Activated T-helper 1 cell treated with anti-CD3 and anti-CD28 coated beads, Interleukin-2, amount 50 U/mL, for 16 hours (primary cell): ENCODE data around the gene MLF1.

Experiments used
- DNase-seq, 2 donors: peaks; one replicate each; pipeline ENCODE4 v3.0.0-alpha.2; 2020; ENCODE audit warnings: low read depth in 1 of 2, low spot score in 1 of 2

Gene MLF1

DNA sequence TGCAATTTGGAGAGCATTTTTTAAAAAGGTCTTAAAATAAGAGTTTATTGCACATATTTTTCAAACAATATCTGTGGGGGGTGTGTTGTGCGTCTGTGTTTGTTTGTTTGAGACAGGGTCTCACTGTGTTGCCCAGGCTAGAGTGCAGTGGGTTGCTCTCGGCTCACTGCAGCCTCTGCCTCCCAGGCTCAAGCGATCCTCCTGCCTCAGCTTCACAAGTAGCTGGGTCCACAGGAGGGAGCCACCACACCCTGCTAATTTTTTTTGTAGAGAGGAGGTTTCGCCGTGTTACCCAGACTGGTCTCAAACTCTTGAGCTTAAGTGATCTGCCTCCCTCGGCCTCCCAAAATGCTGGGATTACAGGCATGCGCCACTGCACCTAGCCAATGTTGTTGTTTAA is 2.7 kb downstream of the MLF1 start:
- no peak for DNase-seq

DNA sequence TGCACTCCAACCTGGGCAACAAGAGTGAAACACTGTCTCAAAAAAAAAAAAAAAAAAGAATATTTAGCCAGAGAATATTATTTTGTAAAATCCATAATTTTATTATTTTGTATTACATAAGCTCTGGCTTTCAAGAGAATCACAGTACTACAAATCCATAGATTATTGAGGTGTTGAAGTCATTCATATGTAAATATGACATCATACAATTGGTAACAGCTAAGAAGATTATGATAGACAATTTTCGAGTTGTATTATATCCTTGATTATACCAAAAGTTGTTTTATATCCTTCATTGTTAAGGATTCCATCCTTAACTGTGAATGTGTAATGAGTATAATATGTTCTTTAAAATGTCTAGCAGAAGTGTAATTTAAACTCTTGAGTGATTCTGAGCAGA is 3.7 kb downstream of the MLF1 start:
- DNase-seq: no peak

DNA sequence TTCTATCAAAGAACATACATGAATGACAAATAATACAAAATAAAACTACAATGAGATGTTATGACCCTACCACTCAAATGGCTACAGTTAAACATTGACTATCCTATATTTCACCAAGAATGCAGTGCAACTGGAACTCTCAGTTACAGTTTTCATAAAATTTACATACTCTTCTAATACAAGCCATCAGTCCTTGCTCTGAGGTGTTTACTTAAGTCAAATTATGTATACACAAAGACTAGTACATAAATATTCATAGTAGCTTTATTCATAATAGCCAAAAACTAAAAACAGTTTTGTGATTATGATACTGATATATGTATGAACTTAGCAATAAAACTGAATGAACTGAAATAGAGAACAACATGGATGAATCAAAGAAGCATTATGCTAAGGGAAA is 19.2 kb downstream of the MLF1 start:
- no peak for DNase-seq

DNA sequence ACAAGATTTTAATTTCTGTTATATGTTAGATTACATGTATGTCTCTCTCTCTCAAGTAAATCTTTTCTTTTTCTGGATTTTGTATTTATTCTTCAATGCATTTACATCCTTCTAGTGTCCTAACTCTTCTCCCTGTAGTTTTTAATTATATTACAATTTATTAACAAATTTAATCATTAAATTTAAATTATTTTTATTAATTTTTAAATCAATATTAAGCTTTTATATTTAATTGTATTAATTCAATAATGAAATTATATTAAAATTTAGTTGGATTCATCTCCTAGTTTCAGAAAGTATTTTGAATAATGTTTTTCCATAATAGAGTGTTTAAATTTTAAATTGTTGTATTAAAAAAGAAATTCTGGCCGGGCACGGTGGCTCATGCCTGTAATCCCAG is 29.8 kb downstream of the MLF1 start:
- no peak for DNase-seq

DNA sequence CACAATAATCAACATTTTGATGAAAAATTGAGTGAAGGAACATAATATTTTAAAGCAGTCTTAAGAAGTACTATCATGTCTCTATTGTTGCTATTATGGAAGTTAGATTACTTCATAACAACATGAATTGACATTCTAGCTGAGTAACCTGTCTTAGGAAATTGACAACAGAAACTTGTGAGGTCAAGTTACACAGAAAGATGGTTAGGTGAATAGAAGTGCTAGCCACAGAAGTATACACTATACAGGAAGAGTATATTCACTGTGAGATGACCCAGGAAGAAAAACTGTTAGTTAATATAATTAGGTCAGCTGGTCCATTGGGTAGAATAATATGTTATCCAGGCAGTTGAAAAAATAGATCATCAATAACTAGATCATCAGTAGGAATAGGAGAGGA is 31.2 kb downstream of the MLF1 start:
- no peak for DNase-seq

DNA sequence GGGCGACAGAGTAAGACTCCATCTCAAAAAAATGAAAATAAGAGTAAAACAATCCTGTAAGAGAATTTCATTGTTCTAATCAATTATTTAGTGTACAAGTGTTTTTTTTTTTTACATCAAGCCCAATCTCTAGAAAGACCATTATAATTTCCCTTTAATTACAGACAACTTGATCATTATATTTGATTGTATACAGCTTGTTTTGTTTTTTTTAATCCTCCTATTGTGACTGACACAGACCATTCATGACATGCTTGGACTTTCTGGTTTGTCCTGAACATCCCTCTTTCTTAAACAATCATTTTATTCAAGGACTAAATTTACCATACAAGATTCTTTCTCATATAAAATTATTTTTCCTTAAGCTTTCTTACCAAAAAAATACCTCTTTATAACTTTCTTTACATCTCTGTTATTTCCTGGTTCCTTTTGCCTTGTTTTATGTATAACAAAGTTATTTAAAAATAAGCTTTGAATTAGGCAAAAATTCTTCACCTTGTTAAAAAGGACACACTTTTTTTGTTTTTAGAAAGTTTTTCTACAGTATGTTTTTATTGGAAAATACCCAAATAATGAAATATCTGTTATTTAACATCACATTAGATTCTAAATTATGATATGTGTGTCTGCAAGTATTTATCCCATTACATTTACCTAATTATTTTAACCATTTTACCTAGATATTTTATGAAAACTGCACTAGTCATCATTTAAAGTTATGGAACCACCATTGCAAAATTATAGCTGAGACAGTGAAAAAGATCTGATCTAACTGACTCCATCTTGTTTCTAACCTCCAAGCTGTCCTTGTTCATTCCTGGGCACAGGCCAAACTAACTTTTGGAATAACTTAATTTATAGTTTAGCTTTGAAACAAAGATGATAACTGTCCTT is 47.2 kb downstream of the MLF1 start:
- DNase-seq: no peak

DNA sequence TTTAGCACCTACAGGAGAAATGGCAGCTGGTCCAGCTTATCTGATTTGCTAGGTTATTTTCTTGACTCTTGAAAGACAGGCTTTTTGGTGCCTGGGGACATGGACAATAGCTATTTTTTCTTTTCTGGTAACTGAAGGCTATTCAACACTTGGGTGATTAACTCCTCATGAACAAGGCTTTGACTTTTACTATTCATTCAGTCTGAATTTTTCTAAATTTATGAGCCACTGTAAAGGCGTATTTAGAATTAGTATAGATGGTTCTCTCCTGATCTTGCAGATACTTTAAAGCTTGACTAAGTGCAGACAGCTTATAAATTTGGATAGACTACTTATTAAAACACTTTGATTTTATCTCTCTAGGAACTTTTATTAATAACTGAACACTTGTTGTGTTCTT is 54.9 kb downstream of the MLF1 start:
- no peak for DNase-seq

DNA sequence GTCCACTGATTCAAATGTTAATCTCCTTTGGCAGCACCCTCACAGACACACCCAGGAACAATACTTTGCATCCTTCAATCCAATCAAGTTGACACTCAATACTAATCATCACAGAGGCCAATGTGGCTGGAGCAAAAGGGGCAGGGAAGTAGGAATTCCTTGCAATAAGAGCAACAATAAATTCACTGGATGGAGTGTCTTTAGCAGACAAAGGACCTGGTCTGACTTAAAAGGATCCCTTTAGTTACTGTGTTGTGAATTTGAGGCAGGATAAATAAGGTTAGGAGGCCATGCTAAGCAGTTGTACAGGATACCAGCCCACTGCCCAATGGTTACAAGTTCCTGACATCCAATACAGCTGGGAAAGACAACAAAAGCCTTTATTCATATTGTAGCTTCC is 61.0 kb downstream of the MLF1 start:
- DNase-seq: no peak

DNA sequence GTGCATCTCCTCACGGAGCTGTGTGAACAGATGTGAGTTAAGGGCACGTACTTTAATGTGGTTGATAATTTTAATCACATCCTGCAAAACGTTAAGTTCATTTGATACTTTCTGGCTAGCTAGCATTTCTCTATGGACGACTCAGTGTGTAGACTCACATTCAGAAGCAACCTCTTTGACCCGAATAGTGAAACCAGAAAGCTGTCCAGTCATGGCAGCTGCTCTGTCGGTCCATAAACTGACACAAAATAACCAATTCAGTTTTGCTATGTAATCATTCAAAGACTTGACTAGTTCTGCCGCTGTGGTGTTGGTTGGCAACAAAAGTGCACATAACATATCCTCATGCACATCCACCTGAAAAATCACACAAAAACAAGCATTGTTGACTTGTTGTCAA is 69.7 kb downstream of the MLF1 start:
- DNase-seq: no peak

DNA sequence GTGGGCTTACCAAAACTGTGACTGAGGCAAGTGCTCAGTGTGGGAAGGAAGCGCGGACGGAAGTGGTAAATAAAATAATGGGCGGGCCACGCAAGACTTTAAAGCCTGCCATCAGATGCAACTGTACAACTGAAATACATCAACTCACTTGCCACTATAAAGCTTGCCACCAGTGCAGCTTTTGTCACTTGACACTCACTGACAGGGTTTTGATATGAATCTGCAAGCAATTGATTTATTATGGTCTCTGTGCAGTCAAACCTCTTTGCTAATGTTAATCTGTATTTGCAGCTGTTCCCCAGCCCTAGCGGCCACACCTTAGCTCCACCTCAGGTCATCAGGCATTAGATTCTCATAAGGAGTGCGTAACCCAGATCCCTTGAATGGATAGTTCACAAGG is 71.0 kb downstream of the MLF1 start:
- no peak for DNase-seq

DNA sequence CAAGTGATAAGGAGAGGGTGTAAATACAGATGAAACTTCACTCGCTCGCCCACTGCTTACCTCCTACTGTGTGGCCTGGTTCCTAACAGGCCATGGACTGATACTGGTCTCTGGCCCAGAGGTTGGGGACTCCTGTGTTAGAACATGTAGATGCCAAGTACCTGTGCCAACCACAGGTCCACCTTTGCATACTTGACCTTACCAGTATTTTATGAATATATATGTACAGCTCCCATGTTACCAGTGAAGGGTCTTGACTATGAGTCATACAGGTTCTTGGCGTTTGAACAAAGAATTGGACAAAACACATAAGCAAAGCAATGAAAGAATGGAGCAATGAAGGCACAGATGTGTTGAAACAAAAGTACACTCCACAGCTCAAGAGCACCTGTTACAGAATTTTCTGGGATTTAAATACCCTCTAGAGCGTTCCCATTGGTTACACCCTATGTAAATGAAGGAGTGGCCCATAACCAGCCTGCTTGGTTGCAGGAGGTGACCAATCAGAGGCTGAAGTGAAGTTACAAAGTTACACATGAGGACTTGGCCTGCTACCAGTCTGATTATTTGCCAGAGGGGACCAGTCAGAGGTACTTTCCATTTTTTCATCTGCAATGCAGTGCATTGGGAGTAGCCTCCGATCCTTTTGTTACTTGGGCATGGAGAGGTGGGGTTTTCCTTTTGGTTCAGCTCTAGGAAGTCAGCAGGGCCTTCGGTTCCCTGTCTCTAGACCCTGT is 71.6 kb downstream of the MLF1 start:
- no peak for DNase-seq

DNA sequence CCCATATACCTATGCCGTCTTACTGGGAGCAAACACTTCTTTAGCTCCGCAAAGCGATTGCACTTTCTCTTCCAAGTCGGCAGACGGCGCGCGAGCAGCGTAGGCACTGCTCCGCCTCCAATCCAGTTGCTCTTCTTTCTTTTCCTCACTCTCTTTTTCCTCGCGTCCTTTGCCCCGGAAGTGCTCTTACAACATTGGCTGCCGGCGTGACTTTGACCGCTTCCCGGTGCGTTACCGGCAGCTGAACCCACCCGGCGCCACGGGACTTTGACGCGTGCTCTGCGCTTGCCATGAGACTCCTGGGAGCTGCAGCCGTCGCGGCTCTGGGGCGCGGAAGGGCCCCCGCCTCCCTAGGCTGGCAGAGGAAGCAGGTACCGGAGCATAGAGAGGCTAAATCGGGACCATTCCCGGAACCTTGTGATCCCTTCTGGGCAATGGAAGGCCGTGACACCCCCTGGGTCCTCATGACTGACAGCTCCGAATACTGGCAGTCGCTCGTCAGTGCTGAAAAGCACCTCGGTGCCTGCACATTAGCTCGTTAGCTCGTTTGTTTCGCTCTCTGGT is 73.4 kb downstream of the MLF1 start, which contains the start of gene GFM1:
Gene GFM1 (plus strand): TSS at position 183 of the 564 bp plus-strand sequence. CDS start 108 bp downstream, at position 291.
- DNase-seq: peak; percentile 70 to 83

DNA sequence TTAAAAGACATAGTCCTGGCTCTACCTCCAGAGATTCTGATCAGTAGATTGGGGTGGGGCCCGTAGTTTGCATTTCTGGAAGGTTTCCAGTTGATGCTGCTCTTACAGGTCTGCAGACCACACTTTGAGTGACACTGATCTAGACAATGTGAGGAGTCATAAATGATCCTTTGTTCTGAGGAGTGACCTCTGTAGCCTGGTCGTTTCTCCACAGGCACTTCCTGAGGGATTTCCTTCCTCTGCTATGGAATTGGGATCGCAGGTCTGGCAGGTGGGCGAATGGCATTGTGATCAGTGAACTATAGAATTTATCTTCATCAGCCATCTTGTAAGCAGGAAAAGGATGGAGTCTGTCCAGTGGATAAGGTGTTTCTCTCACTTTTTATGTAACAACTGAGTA is 78.8 kb downstream of the MLF1 start:
- DNase-seq: no peak

DNA sequence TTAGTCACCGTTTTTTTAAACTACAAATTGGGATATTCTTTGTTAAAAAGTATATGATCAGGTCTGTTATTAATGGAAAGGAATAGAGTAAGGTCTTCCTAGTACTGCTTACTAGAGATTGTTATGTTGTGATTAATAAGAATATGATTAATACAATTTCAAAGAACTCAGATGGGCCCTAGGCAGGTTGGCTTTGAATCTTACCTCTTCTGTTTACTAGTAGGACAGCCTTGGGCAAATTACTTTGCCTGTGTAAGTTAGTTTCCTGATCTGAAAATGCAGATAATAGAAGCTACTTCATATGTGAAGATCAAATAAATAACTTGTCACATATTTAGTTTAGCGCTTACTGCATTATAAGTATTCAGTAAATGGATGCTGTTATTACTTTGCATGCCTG is 80.2 kb downstream of the MLF1 start:
- DNase-seq: no peak

DNA sequence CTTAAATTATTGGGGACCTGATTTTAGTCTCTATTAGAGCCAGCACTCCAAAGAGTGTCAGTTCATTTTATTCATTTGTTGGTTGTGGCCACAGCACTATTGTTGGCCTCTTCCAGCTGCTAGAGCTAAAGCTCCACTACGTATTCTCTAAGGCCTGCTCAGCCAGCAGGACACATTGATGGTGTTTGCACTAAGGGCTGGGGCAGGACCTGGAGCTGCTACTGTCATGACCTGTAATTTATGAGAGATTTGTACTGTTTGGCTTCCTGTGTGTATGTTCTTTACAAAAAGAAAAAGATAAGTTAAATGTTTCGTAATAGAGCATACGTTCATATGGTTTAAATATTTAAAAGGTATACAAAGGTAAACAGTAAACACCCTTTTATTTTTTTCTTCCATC is 81.5 kb downstream of the MLF1 start:
- no peak for DNase-seq
